ENCODE measurements around the gene PAMR1.

PAMR1 gene

GRCh38 chr11:35458846-35459245, 66.6 kb downstream of the PAMR1 start:
- DNase-seq: no peak

DNA sequence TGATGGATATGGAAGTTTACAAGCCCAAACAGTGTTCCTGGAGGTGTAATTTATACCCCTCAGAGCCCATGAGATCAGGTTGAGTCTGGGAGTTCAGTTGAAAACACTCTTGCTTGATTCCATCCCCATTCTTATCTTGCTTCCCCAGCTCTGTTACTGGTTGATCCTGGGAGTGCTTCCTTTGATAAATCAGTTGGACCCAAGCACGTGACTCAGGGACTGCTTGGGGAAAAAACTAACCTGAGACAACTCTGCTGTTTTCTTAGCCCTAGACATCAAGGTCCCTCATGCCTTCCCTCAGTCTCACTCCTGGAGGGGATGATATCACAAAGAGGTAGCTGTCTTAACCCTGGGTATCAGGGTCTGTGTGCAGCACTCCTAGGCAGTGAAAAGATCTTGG, 71.1 kb downstream of the PAMR1 start:
- DNase-seq: no peak

- no peak for DNase-seq
These were observed 88.7 kb downstream of the PAMR1 start for GRCh38 chr11:35436581-35437250.

GRCh38 chr11:35433588-35433987, 91.8 kb downstream of the PAMR1 start:
- no peak for DNase-seq

GRCh38 chr11:35432464-35432863, 93.0 kb downstream of the PAMR1 start:
- no peak for DNase-seq

GRCh38 chr11:35427071-35427470, 98.3 kb downstream of the PAMR1 start:
- no peak for DNase-seq

DNA sequence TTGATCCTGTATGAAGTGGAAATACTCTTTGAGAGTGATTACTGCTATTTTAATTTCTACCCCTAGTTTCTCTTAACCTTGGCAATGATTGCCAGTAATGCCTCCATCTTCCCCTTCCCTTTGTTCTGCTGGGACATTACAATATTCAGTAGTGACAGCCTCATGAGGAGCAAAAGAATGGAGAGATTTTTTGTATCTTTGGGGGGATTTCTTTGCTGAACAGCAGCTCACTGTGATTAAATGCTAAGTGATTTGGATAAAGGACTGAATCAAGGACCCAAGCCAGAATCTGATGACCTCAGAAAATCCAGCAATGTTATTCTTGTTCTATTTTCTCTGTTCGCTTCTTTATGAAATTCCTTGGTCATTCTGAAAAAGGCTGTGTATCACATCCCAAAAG, 99.1 kb downstream of the PAMR1 start:
- DNase-seq: no peak

- no peak for DNase-seq
These were observed 99.7 kb downstream of the PAMR1 start for GRCh38 chr11:35425603-35426212.

GRCh38 chr11:35424157-35424940, 101.1 kb downstream of the PAMR1 start:
- DNase-seq: no peak

GRCh38 chr11:35420371-35420770, 105.0 kb downstream of the PAMR1 start:
- peak; percentile 37 for DNase-seq

DNA sequence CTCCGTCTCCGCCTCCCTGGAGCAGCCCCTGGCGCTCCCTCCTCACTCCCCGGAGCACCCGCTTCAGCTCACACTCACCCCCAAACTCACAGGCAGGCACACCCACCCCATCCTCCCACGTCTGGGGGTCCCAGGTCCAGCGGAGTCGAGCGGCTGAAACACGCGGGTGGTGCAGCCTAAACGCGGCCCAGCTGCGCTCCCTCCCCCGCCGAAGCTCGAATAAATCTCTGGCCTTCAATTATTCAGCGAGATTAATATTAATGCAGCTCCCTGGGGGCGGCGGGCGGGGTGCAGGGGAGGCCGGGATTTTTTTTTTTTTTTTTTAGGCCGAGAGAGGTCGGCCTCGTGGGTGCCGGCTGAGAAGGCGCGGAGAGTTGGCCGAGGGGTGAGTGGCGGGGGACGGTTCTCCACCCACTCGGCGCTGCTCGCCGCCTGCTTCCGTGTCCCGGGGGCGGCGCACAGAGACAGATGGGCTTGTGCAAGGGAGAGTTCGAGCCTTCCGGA, 105.5 kb downstream of the PAMR1 start:
- DNase-seq: peak; percentile 48

DNA sequence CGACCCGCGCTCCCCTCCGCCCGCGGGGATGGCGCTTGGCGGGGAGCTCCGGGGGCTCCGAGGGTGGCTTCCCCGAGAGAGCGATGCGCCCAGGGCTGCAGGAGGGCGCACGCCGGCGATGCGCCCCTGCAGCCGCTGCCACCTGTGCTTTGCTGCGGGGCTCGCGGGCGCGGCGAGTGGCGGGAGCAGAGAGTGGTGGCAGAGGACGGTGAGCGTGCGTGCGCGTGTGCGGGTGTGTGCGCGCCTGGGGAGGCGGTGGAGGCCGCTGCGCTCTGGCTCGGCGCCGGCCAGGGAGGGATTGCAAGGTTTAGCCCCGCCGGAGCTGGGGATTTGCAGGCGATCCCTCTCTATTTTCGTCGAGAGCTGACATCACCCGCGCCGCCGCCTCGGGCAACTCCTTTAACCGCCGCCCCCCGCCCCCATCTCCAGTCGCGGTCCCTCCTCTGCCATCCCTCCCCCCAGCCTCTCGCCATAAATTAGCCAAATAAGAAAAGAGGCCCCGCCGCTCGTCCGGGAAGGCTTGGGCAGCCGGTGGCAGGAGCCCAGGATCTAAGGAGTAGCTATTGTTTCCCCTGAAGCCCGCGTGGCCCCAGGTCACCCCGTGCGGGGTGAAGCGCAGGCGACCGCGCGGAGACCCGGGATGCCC, 106.1 kb downstream of the PAMR1 start, which contains the start of gene SLC1A2:
SLC1A2 (minus strand) TSS at position 375 of the 646 bp plus-strand sequence. CDS start 592 bp downstream, outside the sequence.
- DNase-seq: peak; percentile 75

DNA sequence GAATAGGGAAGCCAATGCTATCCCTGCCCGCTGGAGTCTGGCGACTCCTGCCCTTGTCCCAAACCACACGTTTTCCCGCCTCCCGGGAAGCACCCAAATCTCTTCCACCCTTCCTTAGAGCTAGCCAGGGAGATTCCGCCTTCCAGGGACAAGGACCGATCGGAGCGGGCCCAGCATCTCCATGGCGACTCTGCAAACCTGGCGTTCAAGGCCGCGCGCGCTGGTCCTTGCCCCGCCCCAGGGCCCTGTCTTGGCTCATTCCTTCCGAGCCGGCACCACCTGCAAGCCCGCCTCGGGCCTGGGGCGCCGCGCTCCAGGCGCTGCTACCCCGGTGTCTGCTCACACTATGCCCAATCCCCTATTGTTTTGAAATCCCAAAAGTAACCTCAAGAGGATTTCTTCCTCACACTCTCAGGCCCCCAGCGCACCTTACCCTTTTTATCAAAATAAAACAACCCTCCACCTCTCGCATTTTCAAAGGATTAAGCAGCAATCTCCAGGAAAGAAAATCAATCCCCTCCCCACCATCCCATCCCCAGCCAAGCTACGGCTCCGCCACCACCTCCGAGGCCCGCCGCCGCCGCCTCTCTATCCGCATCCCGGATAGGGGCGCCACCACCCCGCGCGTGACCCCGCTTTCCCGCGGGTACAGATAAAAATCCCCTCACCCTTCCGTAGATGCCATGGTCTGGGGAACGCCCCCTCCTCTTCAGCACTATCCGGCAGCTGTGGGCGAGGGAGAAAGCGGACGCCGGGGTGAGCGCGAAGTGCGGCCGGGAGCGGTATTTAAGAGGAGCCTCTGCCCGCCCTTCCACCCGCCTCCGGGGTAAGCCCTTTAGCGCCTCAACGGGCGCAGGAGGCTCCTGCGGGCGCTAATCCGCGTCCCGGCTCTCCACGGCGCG, 106.9 kb downstream of the PAMR1 start:
- peak; percentile 43 for DNase-seq

GRCh38 chr11:35415487-35415886, 109.9 kb downstream of the PAMR1 start:
- DNase-seq: no peak

DNA sequence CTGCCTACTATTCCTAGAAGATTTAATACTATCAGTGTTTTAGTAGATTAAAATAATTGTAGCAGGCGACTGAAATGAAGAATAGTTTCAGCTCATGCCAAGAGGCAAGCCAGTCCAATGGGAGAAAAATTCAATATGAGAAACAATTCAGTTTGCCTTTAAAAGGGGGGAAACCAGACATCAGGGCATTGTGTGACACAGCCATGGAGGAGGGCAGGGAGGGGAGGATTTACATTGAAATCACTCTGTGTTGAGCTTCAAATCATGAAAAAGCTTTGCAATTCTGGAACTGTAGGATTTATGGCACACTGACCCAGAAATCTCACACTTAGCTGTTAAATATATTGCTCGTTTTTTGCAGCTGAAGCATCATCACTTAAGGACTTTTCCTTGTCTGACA, 110.6 kb downstream of the PAMR1 start:
- no peak for DNase-seq

DNA sequence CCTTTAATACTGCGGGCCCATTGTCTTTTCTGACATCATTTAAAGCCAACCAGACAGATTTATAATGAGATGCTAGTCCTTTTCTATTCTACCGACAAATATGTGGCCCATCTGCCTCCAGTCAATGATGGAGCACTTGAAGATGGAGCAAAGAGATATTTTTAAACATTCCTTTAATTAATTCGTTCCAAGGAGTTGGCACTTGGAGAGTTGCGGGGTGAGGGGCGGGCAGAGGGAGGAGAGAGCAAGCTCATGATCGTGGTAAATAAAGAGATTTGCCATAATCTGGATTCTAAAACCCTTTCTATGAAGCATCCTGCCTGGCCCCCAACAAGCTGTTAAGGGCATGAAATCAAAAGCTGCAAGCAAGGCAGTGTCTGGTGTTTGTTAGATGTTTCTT, 111.1 kb downstream of the PAMR1 start:
- DNase-seq: no peak

DNA sequence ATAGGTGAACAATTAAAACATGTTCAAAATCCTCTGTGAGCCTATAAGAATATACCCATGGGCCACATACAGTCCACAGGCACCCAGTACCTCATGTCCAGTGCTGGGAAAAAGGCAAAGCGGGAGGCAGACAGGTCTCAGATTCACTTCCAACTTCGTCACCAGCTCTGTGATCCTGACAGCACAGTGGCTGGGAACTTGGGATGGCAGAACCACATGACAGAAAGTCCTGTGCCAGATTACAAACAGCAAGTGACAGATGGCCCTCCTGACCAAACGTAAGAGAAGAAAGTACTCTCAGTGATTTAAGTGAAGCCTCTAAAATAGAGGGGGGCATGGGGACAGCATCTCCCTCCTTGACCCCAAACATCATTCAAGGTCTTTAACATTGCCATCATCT, 111.8 kb downstream of the PAMR1 start:
- no peak for DNase-seq

GRCh38 chr11:35412285-35412684, 113.1 kb downstream of the PAMR1 start:
- no peak for DNase-seq

- no peak for DNase-seq
These were observed 118.4 kb downstream of the PAMR1 start for GRCh38 chr11:35407041-35407440.

DNA sequence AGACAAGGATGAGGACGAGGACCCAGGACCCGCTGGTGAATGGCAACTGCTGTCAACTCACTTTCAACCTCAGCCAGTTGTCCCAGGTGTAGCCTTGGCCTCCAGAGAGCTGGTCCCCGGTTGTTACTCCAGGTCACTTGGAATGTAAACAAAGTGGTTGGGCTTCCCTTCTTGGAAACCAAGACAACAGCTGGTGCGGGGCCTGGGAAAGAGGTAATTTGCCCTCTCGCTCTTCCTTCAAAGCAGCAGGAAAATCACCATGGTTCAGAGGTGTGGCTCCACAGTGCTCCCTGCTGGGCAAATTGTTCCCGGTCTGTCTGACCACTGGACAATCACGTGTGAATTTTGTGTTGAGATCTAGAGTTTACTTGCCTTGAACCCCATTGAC, 121.0 kb downstream of the PAMR1 start:
- DNase-seq: no peak

DNA sequence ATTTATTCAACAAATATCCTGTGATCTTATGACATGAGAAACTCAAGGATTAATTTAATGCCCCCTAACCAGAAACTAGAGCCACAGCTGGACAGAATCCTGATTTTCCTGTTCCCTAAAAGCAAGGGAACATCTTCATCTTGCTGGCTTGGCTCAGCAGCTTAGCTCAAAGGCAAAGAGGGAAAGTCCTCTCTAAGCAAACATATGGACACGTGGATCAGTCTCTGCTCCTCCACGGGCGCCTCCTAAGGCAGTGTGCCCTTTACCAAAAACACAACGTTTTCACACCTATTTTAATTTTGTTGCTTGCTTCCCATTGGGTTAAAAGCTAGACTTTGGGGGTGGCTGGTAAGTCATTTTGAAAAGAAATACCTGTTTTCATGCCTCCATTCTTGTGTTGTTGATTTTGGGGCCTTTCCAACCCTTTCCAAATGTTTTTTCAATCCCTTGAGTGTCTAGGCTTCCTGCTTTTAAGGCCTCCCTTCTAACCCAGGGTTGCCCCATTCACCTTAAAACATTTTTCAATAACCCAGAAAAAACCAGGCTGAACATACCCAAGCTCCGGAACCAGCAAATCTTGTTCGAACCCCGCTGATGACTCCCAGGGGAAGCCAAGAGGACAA, 121.5 kb downstream of the PAMR1 start:
- DNase-seq: no peak

All from right kidney (tissue), 1 donor.